DND-41 (cell line): ENCODE data around the gene AGAP1.

Experiments used
- ATAC-seq: fragments of 200-7000 bp; cut with Tn5 transposase; 3 replicates; pipeline ENCODE4 v1.9.1; 2021; ENCODE audit warnings: low read depth; ENCODE audit not compliant: insufficient read depth
- DNase-seq: peaks from one replicate; pipeline ENCODE4 v3.0.0-alpha.2; 2020
- H2AFZ ChIP-seq: 2 replicates; pipeline ENCODE4 v1.6.0; 2012; ENCODE audit warnings: low read depth, low read length
- H3K27ac ChIP-seq: 2 replicates; pipeline ENCODE4 v1.5.1; 2012; ENCODE audit warnings: low read length, inconsistent platforms
- H3K27me3 ChIP-seq: fragments of 200-600 bp; sonication (generic); 2 replicates; pipeline ENCODE4 v1.6.0; 2012; ENCODE audit warnings: low read length, mild to moderate bottlenecking, inconsistent platforms; ENCODE audit not compliant: insufficient read depth, poor library complexity
- H3K36me3 ChIP-seq: 2 replicates; pipeline ENCODE4 v1.5.1; 2012; ENCODE audit warnings: low read length, inconsistent platforms; ENCODE audit not compliant: insufficient read depth
- H3K4me1 ChIP-seq: 2 replicates; pipeline ENCODE4 v1.5.1; 2012; ENCODE audit warnings: mild to moderate bottlenecking, low read length; ENCODE audit not compliant: insufficient read depth
- H3K4me2 ChIP-seq: 2 replicates; pipeline ENCODE4 v1.6.0; 2012; ENCODE audit warnings: mild to moderate bottlenecking, moderate library complexity, low read length, inconsistent platforms; ENCODE audit not compliant: insufficient read depth
- H3K4me3 ChIP-seq, 2 experiments: fragments of 200-600 bp in 1 of 2; shearing (Covaris generic) in 1 of 2; 2 replicates each; pipeline ENCODE4 v1.5.1; 2012 to 2016; ENCODE audit warnings: inconsistent platforms in 2 of 2, low read length in 2 of 2, mild to moderate bottlenecking in 2 of 2, low read depth in 1 of 2, moderate library complexity in 1 of 2
- H3K79me2 ChIP-seq: 2 replicates; pipeline ENCODE4 v1.6.0; 2012; ENCODE audit warnings: low read length, inconsistent platforms; ENCODE audit not compliant: insufficient read depth
- H3K9ac ChIP-seq: 2 replicates; pipeline ENCODE4 v1.6.0; 2012; ENCODE audit warnings: low read depth, mild to moderate bottlenecking, inconsistent platforms, low read length, moderate library complexity
- H3K9me3 ChIP-seq: 2 replicates; pipeline ENCODE4 v1.5.1; 2012; ENCODE audit warnings: low read length, moderate library complexity, mild to moderate bottlenecking, inconsistent platforms; ENCODE audit not compliant: insufficient read depth, severe bottlenecking
- H4K20me1 ChIP-seq: 2 replicates; pipeline ENCODE4 v1.6.0; 2012; ENCODE audit warnings: low read length; ENCODE audit not compliant: insufficient read depth
- CTCF ChIP-seq: IDR thresholded peaks from 2 replicates; pipeline ENCODE4 v1.5.1; 2012; ENCODE audit warnings: borderline replicate concordance, low read length, moderate library complexity, mild to moderate bottlenecking; ENCODE audit not compliant: poor library complexity, severe bottlenecking; ENCODE audit errors: extremely low read depth
- EZH2 ChIP-seq: IDR thresholded peaks from 3 replicates; pipeline ENCODE4 v1.6.1; 2012; ENCODE audit warnings: borderline replicate concordance, low read depth, mild to moderate bottlenecking, moderate library complexity, low read length, inconsistent platforms; ENCODE audit not compliant: severe bottlenecking

The AGAP1 gene

GRCh38 chr2:235486729-235487128 is 7.1 kb upstream of the AGAP1 start:
- Histone ChIP-seq H3K27ac (no peak overlapping the region), H3K9me3 (no peaks in the 10 kb centered on the region), H3K79me2 (no peaks in the 10 kb centered on the region), H3K9ac (no peak overlapping the region), H3K4me3 (no peak overlapping the region), H4K20me1 (no peaks in the 10 kb centered on the region), H3K27me3 (peaks cover 4% of the 10 kb centered on the region), H3K36me3 (no peaks in the 10 kb centered on the region), H2AFZ (no peak overlapping the region), H3K4me1 (no peaks in the 10 kb centered on the region), H3K4me2 (no peak overlapping the region)
- TF ChIP-seq CTCF (no peak), EZH2 (no peak)
- no peak for DNase-seq
- no peak for ATAC-seq

- DNase-seq (no peak), ATAC-seq (no peak)
- H3K36me3 ChIP-seq, result no peaks in the 10 kb centered on the region
- H3K4me3 ChIP-seq, result no peak overlapping the region
- H3K27ac ChIP-seq, result no peak overlapping the region
- no peaks in the 10 kb centered on the region for H3K4me1 ChIP-seq
- H2AFZ ChIP-seq, result no peak overlapping the region
- no peak overlapping the region for H3K9ac ChIP-seq
- H3K27me3 ChIP-seq, result no peaks in the 10 kb centered on the region
- no peaks in the 10 kb centered on the region for H3K79me2 ChIP-seq
- H3K9me3 ChIP-seq, result no peaks in the 10 kb centered on the region
- H3K4me2 ChIP-seq, result no peak overlapping the region
- H4K20me1 ChIP-seq, result no peaks in the 10 kb centered on the region
- TF ChIP-seq CTCF (no peak), EZH2 (no peak)
Observed at GRCh38 chr2:235489897-235490296, 3.9 kb upstream of the AGAP1 start.

- Histone ChIP-seq H3K9me3 (no peaks in the 10 kb centered on the region), H3K4me3 (no peak overlapping the region), H3K36me3 (no peaks in the 10 kb centered on the region), H3K79me2 (no peaks in the 10 kb centered on the region), H3K27me3 (no peaks in the 10 kb centered on the region), H3K9ac (no peak overlapping the region), H3K4me1 (no peaks in the 10 kb centered on the region), H3K27ac (no peak overlapping the region), H4K20me1 (no peaks in the 10 kb centered on the region), H2AFZ (no peak overlapping the region), H3K4me2 (no peak overlapping the region)
- ATAC-seq (no peak), DNase-seq (no peak)
- TF ChIP-seq CTCF, result no peak
- TF ChIP-seq EZH2, result no peak
Observed at GRCh38 chr2:235492850-235493344, 946 bp upstream of the AGAP1 start.

GRCh38 chr2:235493402-235493774 is 455 bp upstream of the AGAP1 start:
- Histone ChIP-seq H4K20me1 (no peaks in the 10 kb centered on the region), H3K9ac (no peak overlapping the region), H3K4me1 (no peaks in the 10 kb centered on the region), H3K79me2 (no peaks in the 10 kb centered on the region), H3K27ac (no peak overlapping the region), H3K9me3 (no peaks in the 10 kb centered on the region), H3K4me2 (no peak overlapping the region), H3K4me3 (no peak overlapping the region), H3K36me3 (no peaks in the 10 kb centered on the region), H2AFZ (no peak overlapping the region), H3K27me3 (no peaks in the 10 kb centered on the region)
- TF ChIP-seq EZH2 (no peak), CTCF (no peak)
- no peak for DNase-seq
- no peak for ATAC-seq
